NB4 (cell line): ENCODE measurements around the gene MYCBP.

Experiments
- DNase-seq: peaks from one replicate; pipeline ENCODE4 v3.0.0; 2010; ENCODE audit warnings: low read depth
- H3K4me3 ChIP-seq: one replicate; pipeline ENCODE4 v1.5.1; 2011; ENCODE audit warnings: mild to moderate bottlenecking, low read depth, low read length, moderate library complexity
- MAX ChIP-seq: IDR thresholded peaks from 2 replicates; pipeline ENCODE4 v1.6.1; 2011; ENCODE audit warnings: low read depth, low read length
- MYC ChIP-seq: IDR thresholded peaks from 2 replicates; pipeline ENCODE4 v1.6.1; 2011; ENCODE audit warnings: low read depth, low read length
- POLR2A ChIP-seq: IDR thresholded peaks from 2 replicates; pipeline ENCODE4 v1.6.1; 2011; ENCODE audit warnings: mild to moderate bottlenecking; ENCODE audit not compliant: insufficient read length; ENCODE audit errors: extremely low read depth
- TF ChIP-seq, protein P1 (sequence below): IDR thresholded peaks from one replicate; pipeline ENCODE4 v1.5.1; 2012; ENCODE audit warnings: low read depth, low read length

MYCBP gene

DNA sequence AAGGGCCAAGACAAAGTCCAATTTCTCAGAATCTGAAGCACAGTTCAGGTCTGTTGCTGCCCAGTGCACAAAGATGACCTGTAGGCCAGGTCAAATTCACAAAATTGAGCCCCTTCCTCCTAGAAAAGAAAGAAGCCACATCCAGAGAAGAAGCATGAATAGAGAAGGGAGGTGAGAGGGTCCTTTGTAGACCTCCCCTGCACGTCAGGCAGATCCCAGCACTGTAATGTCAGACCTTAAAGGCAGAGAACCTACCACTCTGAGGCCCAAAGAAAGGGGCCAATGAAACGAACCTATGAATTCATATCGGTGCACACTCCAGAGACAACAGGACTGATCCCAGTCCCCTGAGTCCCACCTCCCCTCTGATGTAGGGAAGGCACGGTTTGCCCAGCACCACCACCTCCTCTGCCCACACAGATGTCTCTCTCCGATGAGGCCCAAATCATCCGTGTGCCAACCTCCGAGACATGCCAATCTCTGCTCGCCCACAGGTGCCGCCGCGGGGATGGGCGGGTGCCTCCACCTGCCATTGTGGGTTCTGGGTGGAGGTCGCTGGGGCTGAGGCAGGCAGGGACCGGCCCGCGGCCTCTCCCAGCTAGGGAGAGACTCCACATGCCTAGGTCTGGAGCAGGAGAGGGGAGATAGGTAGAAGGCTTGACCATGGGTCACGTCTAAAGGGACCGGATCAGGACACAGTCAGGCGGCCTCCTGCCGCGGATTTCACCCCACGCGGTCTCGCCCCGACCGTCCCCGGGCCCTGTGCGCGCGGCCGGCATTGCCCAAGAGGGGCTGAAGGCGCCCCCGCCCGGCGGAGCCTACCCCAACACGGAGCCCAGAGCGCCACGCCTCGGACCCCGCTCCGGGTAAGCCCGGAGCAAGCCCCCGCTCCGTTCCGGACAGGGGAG is 55.6 kb downstream of the MYCBP start:
- DNase-seq, result no peak
- H3K4me3 ChIP-seq, result no peak overlapping the region
- TF ChIP-seq MAX (no peak), POLR2A (no peak), MYC (no peak)
- TF ChIP-seq, protein P1, sequence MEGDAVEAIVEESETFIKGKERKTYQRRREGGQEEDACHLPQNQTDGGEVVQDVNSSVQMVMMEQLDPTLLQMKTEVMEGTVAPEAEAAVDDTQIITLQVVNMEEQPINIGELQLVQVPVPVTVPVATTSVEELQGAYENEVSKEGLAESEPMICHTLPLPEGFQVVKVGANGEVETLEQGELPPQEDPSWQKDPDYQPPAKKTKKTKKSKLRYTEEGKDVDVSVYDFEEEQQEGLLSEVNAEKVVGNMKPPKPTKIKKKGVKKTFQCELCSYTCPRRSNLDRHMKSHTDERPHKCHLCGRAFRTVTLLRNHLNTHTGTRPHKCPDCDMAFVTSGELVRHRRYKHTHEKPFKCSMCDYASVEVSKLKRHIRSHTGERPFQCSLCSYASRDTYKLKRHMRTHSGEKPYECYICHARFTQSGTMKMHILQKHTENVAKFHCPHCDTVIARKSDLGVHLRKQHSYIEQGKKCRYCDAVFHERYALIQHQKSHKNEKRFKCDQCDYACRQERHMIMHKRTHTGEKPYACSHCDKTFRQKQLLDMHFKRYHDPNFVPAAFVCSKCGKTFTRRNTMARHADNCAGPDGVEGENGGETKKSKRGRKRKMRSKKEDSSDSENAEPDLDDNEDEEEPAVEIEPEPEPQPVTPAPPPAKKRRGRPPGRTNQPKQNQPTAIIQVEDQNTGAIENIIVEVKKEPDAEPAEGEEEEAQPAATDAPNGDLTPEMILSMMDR, result no peak

DNA sequence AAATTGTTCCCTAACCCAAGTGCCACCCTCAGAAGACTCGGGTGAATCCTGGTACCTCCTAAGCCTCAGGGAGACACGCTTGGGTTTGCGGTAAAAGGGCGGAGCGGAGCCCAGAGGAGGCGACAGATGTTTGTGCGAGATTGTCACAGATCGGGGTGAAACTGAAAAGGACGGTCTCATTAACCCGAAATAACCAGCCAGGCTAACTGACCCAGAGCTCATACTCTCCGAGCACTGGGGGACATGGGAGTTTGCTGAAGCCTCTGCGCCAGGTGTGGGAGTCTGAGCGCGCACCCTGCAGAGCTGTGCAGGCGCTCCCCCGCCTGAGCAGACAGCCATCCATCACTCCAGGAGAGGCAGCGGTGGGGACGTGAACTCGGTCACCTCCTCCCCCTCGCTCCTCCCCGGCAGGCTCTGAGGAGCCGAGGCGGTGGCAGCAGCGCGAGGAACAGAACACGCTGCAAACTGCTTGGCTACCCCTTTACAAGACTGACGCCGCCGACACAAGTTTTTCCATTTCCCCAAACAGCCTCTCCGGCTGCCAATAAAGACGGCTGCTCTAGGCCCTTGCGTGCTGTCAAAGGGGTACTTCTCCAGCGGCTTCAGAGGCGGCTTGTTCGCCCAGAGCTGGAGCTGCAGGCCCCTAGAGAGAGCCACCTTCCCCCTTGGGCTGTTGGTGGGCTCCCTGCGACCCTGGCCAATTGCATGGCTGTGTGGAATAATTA is 57.1 kb downstream of the MYCBP start:
- no peak overlapping the region for H3K4me3 ChIP-seq
- TF ChIP-seq, protein P1, result no peak
- TF ChIP-seq MYC, result no peak; the same call in 1 of the 2 replicates
- no peak for TF ChIP-seq MAX
- TF ChIP-seq POLR2A, result no peak
- peak; percentile 78 for DNase-seq

- no peak for TF ChIP-seq MAX
- no peak for TF ChIP-seq POLR2A
- no peak for TF ChIP-seq MYC
- TF ChIP-seq, protein P1, result no peak
- H3K4me3 ChIP-seq, result no peak overlapping the region
- DNase-seq, result no peak
These were observed 58.1 kb downstream of the MYCBP start for GRCh38 chr1:38814984-38815464.

DNA sequence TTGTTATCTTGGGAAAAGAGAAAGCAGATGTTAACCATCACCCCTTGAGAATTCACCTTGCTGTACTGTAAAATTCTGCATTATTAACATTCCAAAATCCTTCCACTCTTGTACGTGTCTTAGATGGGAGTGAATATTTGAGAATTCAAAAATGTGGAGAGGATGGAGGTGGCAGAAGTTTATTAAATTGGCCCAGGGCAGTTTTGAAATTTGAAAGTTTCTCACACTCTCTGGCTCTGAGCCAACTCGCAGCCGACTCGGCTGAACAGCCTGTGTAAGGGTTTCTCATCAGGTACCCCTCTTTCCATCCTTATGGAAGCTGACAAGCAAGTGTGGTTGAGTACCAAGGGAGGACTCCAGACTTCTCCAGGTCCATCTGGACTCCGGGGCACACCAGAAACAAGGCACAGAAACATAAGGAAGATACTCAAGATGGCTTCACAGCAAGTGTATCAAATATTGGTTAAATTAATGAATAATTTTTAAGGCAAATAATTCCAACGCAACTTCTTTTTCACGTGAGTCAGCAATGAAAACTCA is 58.6 kb downstream of the MYCBP start:
- no peak overlapping the region for H3K4me3 ChIP-seq

DNA sequence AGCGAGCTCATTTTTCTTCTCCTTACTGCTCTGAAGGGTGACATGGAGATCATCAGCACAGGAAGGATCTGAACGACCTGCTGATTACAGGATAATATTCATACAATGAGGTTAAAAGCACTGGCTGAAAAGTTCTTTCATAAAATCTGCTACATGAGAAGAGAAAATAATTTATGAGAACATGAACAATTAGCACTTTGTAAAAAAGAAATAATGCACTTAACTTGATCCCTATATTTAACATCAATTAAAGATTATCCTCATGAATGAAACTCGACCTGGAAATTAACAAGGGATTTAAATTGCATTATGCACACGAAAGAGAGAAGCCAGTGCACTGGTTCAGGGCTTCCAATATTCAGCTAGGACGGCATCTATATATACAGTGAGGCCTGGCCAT is 60.2 kb downstream of the MYCBP start:
- no peak overlapping the region for H3K4me3 ChIP-seq

More for the DNA sequence above, 58.6 kb downstream of the MYCBP start:
- TF ChIP-seq MYC (no peak), POLR2A (no peak), MAX (no peak)
- TF ChIP-seq, protein P1, result no peak
- no peak for DNase-seq

More for the DNA sequence above, 60.2 kb downstream of the MYCBP start:
- TF ChIP-seq MAX (no peak), POLR2A (no peak)
- TF ChIP-seq, protein P1, result no peak
- DNase-seq, result no peak
